ENCODE data around the gene ACRV1. TPM values are rescaled to one million over a fixed set of nuclear protein-coding genes. Genes with fewer than 3 reads are reported as not detected.
A peak's percentile ranks its signal among the peaks of the same experiment; 100 is the strongest.

The ACRV1 gene
- total and polyA plus RNA-seq, 5 donors from 2014 or later: not detected

GRCh38 chr11:125679397-125679796 is 1.2 kb downstream of the ACRV1 start:
- H3K4me3 ChIP-seq (ENCODE audit: low read depth, low read length): no peak overlapping the region
- H3K36me3 Mint-ChIP-seq: no peaks in the 10 kb centered on the region
- no peaks in the 10 kb centered on the region for H3K36me3 ChIP-seq (ENCODE audit: control insufficient read depth, insufficient read depth, low read length)
- DNase-seq (peak in 1 of 3 donors; percentile 6), ATAC-seq (ENCODE audit: low read depth in 2 of 2) (no peak)
- no peak overlapping the region for H3K27ac Mint-ChIP-seq
- H3K4me1 Mint-ChIP-seq: peaks cover 0 to 4% (median 0%) of the 10 kb centered on the region in 4 donors
- H3K4me1 ChIP-seq (ENCODE audit: control insufficient read depth, insufficient read depth, low read length, poor library complexity, severe bottlenecking): no peaks in the 10 kb centered on the region
- no peaks in the 10 kb centered on the region for H3K9me3 ChIP-seq (ENCODE audit: control insufficient read depth in 2 of 2, low read length in 2 of 2)
- no peak overlapping the region for H3K4me3 Mint-ChIP-seq
- H3K27me3 ChIP-seq (ENCODE audit: control insufficient read depth, insufficient read depth, low read length): no peaks in the 10 kb centered on the region
- H3K9me3 Mint-ChIP-seq: no peaks in the 10 kb centered on the region
- H3K27ac ChIP-seq (ENCODE audit: insufficient read depth, low read length, poor library complexity, severe bottlenecking): no peak overlapping the region
- no peaks in the 10 kb centered on the region for H3K27me3 Mint-ChIP-seq

GRCh38 chr11:125675196-125675595 is 5.5 kb downstream of the ACRV1 start:
- Histone ChIP-seq H3K27ac (ENCODE audit: insufficient read depth, low read length, poor library complexity, severe bottlenecking) (no peak overlapping the region), H3K36me3 (ENCODE audit: control insufficient read depth, insufficient read depth, low read length) (no peaks in the 10 kb centered on the region), H3K4me1 (ENCODE audit: control insufficient read depth, insufficient read depth, low read length, poor library complexity, severe bottlenecking) (peaks cover 3% of the 10 kb centered on the region), H3K27me3 (ENCODE audit: control insufficient read depth, insufficient read depth, low read length) (no peaks in the 10 kb centered on the region), H3K4me3 (ENCODE audit: low read depth, low read length) (no peak overlapping the region), H3K9me3 (ENCODE audit: control insufficient read depth in 2 of 2, low read length in 2 of 2) (no peaks in the 10 kb centered on the region)
- H3K27me3 Mint-ChIP-seq: no peaks in the 10 kb centered on the region
- ATAC-seq (ENCODE audit: low read depth in 2 of 2) (no peak), DNase-seq (no peak)
- no peaks in the 10 kb centered on the region for H3K9me3 Mint-ChIP-seq
- peaks cover 0 to 8% (median 6%) of the 10 kb centered on the region in 4 donors for H3K4me1 Mint-ChIP-seq
- H3K27ac Mint-ChIP-seq: no peak overlapping the region
- H3K36me3 Mint-ChIP-seq: no peaks in the 10 kb centered on the region
- H3K4me3 Mint-ChIP-seq: no peak overlapping the region

GRCh38 chr11:125674210-125674609 is 6.4 kb downstream of the ACRV1 start:
- no peak for ATAC-seq (ENCODE audit: low read depth in 2 of 2)
- no peaks in the 10 kb centered on the region for H3K27me3 Mint-ChIP-seq

GRCh38 chr11:125671561-125671960 is 9.1 kb downstream of the ACRV1 start:
- peaks cover 2% of the 10 kb centered on the region for H3K36me3 Mint-ChIP-seq

More at GRCh38 chr11:125674210-125674609, 6.4 kb downstream of the ACRV1 start:
- no peak for DNase-seq
- Mint-ChIP-seq H3K36me3 (no peaks in the 10 kb centered on the region), H3K4me1 (peaks cover 0 to 8% (median 6%) of the 10 kb centered on the region in 4 donors), H3K27ac (no peak overlapping the region), H3K9me3 (peaks cover 0 to 2% (median 0%) of the 10 kb centered on the region in 7 donors), H3K4me3 (no peak overlapping the region)
- no peak overlapping the region for H3K27ac ChIP-seq (ENCODE audit: insufficient read depth, low read length, poor library complexity, severe bottlenecking)
- no peak overlapping the region for H3K4me3 ChIP-seq (ENCODE audit: low read depth, low read length)
- H3K9me3 ChIP-seq (ENCODE audit: control insufficient read depth in 2 of 2, low read length in 2 of 2): no peaks in the 10 kb centered on the region
- H3K4me1 ChIP-seq (ENCODE audit: control insufficient read depth, insufficient read depth, low read length, poor library complexity, severe bottlenecking): peaks cover 3% of the 10 kb centered on the region
- no peaks in the 10 kb centered on the region for H3K27me3 ChIP-seq (ENCODE audit: control insufficient read depth, insufficient read depth, low read length)
- no peaks in the 10 kb centered on the region for H3K36me3 ChIP-seq (ENCODE audit: control insufficient read depth, insufficient read depth, low read length)

GRCh38 chr11:125670172-125670571 is 10.5 kb downstream of the ACRV1 start:
- H3K27me3 Mint-ChIP-seq: no peaks in the 10 kb centered on the region

More at GRCh38 chr11:125671561-125671960, 9.1 kb downstream of the ACRV1 start:
- Mint-ChIP-seq H3K9me3 (peaks cover 0 to 5% (median 2%) of the 10 kb centered on the region in 7 donors), H3K27ac (peak overlapping the region in 1 of 3 donors; percentile 7), H3K27me3 (no peaks in the 10 kb centered on the region), H3K4me3 (no peak overlapping the region), H3K4me1 (peaks cover 0 to 10% (median 6%) of the 10 kb centered on the region in 4 donors)
- H3K36me3 ChIP-seq (ENCODE audit: control insufficient read depth, insufficient read depth, low read length): no peaks in the 10 kb centered on the region
- no peaks in the 10 kb centered on the region for H3K9me3 ChIP-seq (ENCODE audit: control insufficient read depth in 2 of 2, low read length in 2 of 2)
- DNase-seq (no peak), ATAC-seq (ENCODE audit: low read depth in 2 of 2) (no peak)
- H3K27ac ChIP-seq (ENCODE audit: insufficient read depth, low read length, poor library complexity, severe bottlenecking): no peak overlapping the region
- H3K4me1 ChIP-seq (ENCODE audit: control insufficient read depth, insufficient read depth, low read length, poor library complexity, severe bottlenecking): peaks cover 3% of the 10 kb centered on the region
- H3K4me3 ChIP-seq (ENCODE audit: low read depth, low read length): no peak overlapping the region
- no peaks in the 10 kb centered on the region for H3K27me3 ChIP-seq (ENCODE audit: control insufficient read depth, insufficient read depth, low read length)

GRCh38 chr11:125667151-125667550 is 13.5 kb downstream of the ACRV1 start:
- ATAC-seq (ENCODE audit: low read depth in 2 of 2): no peak

More at GRCh38 chr11:125670172-125670571, 10.5 kb downstream of the ACRV1 start:
- H3K9me3 Mint-ChIP-seq: peaks cover 0 to 6% (median 2%) of the 10 kb centered on the region in 7 donors
- H3K9me3 ChIP-seq (ENCODE audit: control insufficient read depth in 2 of 2, low read length in 2 of 2): no peaks in the 10 kb centered on the region
- H3K36me3 ChIP-seq (ENCODE audit: control insufficient read depth, insufficient read depth, low read length): no peaks in the 10 kb centered on the region
- H3K36me3 Mint-ChIP-seq: peaks cover 3% of the 10 kb centered on the region
- H3K27ac ChIP-seq (ENCODE audit: insufficient read depth, low read length, poor library complexity, severe bottlenecking): no peak overlapping the region
- peaks cover 0 to 16% (median 6%) of the 10 kb centered on the region in 4 donors for H3K4me1 Mint-ChIP-seq
- no peak overlapping the region for H3K27ac Mint-ChIP-seq
- ATAC-seq (ENCODE audit: low read depth in 2 of 2) (no peak), DNase-seq (no peak)
- H3K4me3 Mint-ChIP-seq: no peak overlapping the region
- H3K4me1 ChIP-seq (ENCODE audit: control insufficient read depth, insufficient read depth, low read length, poor library complexity, severe bottlenecking): peaks cover 3% of the 10 kb centered on the region
- H3K27me3 ChIP-seq (ENCODE audit: control insufficient read depth, insufficient read depth, low read length): no peaks in the 10 kb centered on the region
- no peak overlapping the region for H3K4me3 ChIP-seq (ENCODE audit: low read depth, low read length)

GRCh38 chr11:125663910-125664309 is 16.7 kb downstream of the ACRV1 start:
- no peak overlapping the region for H3K27ac ChIP-seq (ENCODE audit: insufficient read depth, low read length, poor library complexity, severe bottlenecking)
- Mint-ChIP-seq H3K36me3 (peaks cover 9% of the 10 kb centered on the region), H3K9me3 (peaks cover 0 to 9% (median 0%) of the 10 kb centered on the region in 7 donors), H3K27me3 (no peaks in the 10 kb centered on the region), H3K4me3 (no peak overlapping the region), H3K27ac (peak overlapping the region in 1 of 3 donors; percentile 64), H3K4me1 (peaks cover 2 to 16% (median 6%) of the 10 kb centered on the region in 4 donors)
- DNase-seq (no peak), ATAC-seq (ENCODE audit: low read depth in 2 of 2) (no peak)
- no peaks in the 10 kb centered on the region for H3K27me3 ChIP-seq (ENCODE audit: control insufficient read depth, insufficient read depth, low read length)
- no peak overlapping the region for H3K4me3 ChIP-seq (ENCODE audit: low read depth, low read length)
- no peaks in the 10 kb centered on the region for H3K4me1 ChIP-seq (ENCODE audit: control insufficient read depth, insufficient read depth, low read length, poor library complexity, severe bottlenecking)
- no peaks in the 10 kb centered on the region for H3K36me3 ChIP-seq (ENCODE audit: control insufficient read depth, insufficient read depth, low read length)
- H3K9me3 ChIP-seq (ENCODE audit: control insufficient read depth in 2 of 2, low read length in 2 of 2): no peaks in the 10 kb centered on the region

More at GRCh38 chr11:125667151-125667550, 13.5 kb downstream of the ACRV1 start:
- peaks cover 0 to 9% (median 2%) of the 10 kb centered on the region in 7 donors for H3K9me3 Mint-ChIP-seq
- no peaks in the 10 kb centered on the region for H3K36me3 ChIP-seq (ENCODE audit: control insufficient read depth, insufficient read depth, low read length)
- H3K27me3 ChIP-seq (ENCODE audit: control insufficient read depth, insufficient read depth, low read length): no peaks in the 10 kb centered on the region
- no peaks in the 10 kb centered on the region for H3K9me3 ChIP-seq (ENCODE audit: control insufficient read depth in 2 of 2, low read length in 2 of 2)
- no peak overlapping the region for H3K4me3 Mint-ChIP-seq
- H3K27ac Mint-ChIP-seq: no peak overlapping the region
- H3K36me3 Mint-ChIP-seq: peaks cover 9% of the 10 kb centered on the region
- no peak overlapping the region for H3K4me3 ChIP-seq (ENCODE audit: low read depth, low read length)
- peaks cover 0 to 24% (median 10%) of the 10 kb centered on the region in 4 donors for H3K4me1 Mint-ChIP-seq
- H3K27ac ChIP-seq (ENCODE audit: insufficient read depth, low read length, poor library complexity, severe bottlenecking): no peak overlapping the region
- no peaks in the 10 kb centered on the region for H3K4me1 ChIP-seq (ENCODE audit: control insufficient read depth, insufficient read depth, low read length, poor library complexity, severe bottlenecking)
- no peak for DNase-seq
- no peaks in the 10 kb centered on the region for H3K27me3 Mint-ChIP-seq

- H3K4me3 ChIP-seq (ENCODE audit: low read depth, low read length): no peak overlapping the region
- no peak for ATAC-seq (ENCODE audit: low read depth in 2 of 2)
- H3K27ac Mint-ChIP-seq: no peak overlapping the region
- H3K4me3 Mint-ChIP-seq: no peak overlapping the region
- H3K4me1 ChIP-seq (ENCODE audit: control insufficient read depth, insufficient read depth, low read length, poor library complexity, severe bottlenecking): no peaks in the 10 kb centered on the region
- H3K9me3 ChIP-seq (ENCODE audit: control insufficient read depth in 2 of 2, low read length in 2 of 2): no peaks in the 10 kb centered on the region
- H3K27me3 Mint-ChIP-seq: no peaks in the 10 kb centered on the region
- H3K9me3 Mint-ChIP-seq: peaks cover 0 to 9% (median 0%) of the 10 kb centered on the region in 7 donors
- DNase-seq: no peak
- H3K27me3 ChIP-seq (ENCODE audit: control insufficient read depth, insufficient read depth, low read length): no peaks in the 10 kb centered on the region
- H3K4me1 Mint-ChIP-seq: peaks cover 2 to 16% (median 6%) of the 10 kb centered on the region in 4 donors
- H3K36me3 ChIP-seq (ENCODE audit: control insufficient read depth, insufficient read depth, low read length): no peaks in the 10 kb centered on the region
- H3K27ac ChIP-seq (ENCODE audit: insufficient read depth, low read length, poor library complexity, severe bottlenecking): no peak overlapping the region
- H3K36me3 Mint-ChIP-seq: peaks cover 9% of the 10 kb centered on the region
These were observed 18.0 kb downstream of the ACRV1 start for GRCh38 chr11:125662689-125663088.
